ENCODE data around the gene AK8. TPM values are rescaled to one million over a fixed set of nuclear protein-coding genes. Genes with fewer than 3 reads are reported as not detected.

AK8 gene
- polyA plus RNA-seq, 3 donors = 0.08 TPM; not detected in 2

DNA sequence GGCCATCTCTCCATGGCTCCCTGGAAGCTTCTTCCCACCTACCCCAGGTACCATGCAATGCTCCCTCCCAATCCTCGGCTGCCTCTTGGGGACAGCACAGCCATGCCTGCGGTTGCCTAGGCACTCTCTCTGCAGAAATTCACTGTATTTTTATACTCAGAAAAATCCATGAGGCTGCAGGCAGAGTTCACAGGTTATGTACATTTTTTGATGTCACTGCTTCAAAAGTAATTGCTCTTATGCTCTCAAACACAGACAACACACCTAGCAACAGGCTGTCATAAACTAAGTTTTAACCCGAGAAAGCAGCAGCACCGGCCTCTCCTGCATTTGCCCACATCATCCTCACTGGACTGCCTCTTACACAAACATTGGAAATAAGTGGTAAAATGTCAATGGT, 102.4 kb downstream of the AK8 start:
- Mint-ChIP-seq H3K27me3 (ENCODE audit: low read depth in 3 of 3) (peaks cover 1 to 10% (median 8%) of the 10 kb centered on the region in 3 donors), H3K4me3 (no peak overlapping the region), H3K9me3 (peaks cover 2 to 15% (median 8%) of the 10 kb centered on the region in 7 donors), H3K36me3 (peaks cover 0 to 4% of the 10 kb centered on the region in 2 donors), H3K4me1 (peaks cover 8% of the 10 kb centered on the region), H3K27ac (peak overlapping the region in 1 of 7 donors; percentile 61)
- Histone ChIP-seq H3K9me3 (replicated peaks in 1 of 2; ENCODE audit: control insufficient read depth in 1 of 2, insufficient read depth in 1 of 2, low read length in 2 of 2) (peaks cover 0 to 9% of the 10 kb centered on the region in 2 donors), H3K4me2 (replicated peaks; ENCODE audit: extremely low read depth, low read length, poor library complexity, severe bottlenecking) (no peak overlapping the region), H3K79me2 (ENCODE audit: insufficient read depth, low read length) (no peaks in the 10 kb centered on the region), H3K4me3 (replicated peaks in 1 of 3; ENCODE audit: low read depth in 2 of 3, low read length in 3 of 3) (no peak overlapping the region), H3K4me1 (ENCODE audit: control insufficient read depth in 1 of 2, insufficient read depth in 2 of 2, low read length in 2 of 2) (peaks cover 3 to 4% of the 10 kb centered on the region in 2 donors), H4K20me1 (ENCODE audit: insufficient read depth, low read length) (no peaks in the 10 kb centered on the region), H2AFZ (ENCODE audit: insufficient read depth, low read depth, low read length, poor library complexity, severe bottlenecking) (no peak overlapping the region), H3K27me3 (ENCODE audit: control insufficient read depth in 2 of 2, insufficient read depth in 2 of 2, low read length in 2 of 2) (peaks cover 1 to 4% of the 10 kb centered on the region in 2 donors), H3K27ac (ENCODE audit: low read depth in 1 of 2, low read length in 2 of 2) (no peak overlapping the region), H3K9ac (ENCODE audit: insufficient read depth, low read length, poor library complexity, severe bottlenecking) (no peak overlapping the region), H3K36me3 (replicated peaks in 1 of 2; ENCODE audit: control insufficient read depth in 1 of 2, insufficient read depth in 2 of 2, low read length in 2 of 2) (no peaks in the 10 kb centered on the region)
- WGBS (ENCODE audit: insufficient coverage) = 100% methylated on average over 2 of the region's 4 CpGs
- intact Hi-C loops (cut with micrococcal nuclease) = no loop called here
- no peak for DNase-seq
- TF ChIP-seq CTCF (IDR thresholded peaks at IDR 0.05) = no peak

DNA sequence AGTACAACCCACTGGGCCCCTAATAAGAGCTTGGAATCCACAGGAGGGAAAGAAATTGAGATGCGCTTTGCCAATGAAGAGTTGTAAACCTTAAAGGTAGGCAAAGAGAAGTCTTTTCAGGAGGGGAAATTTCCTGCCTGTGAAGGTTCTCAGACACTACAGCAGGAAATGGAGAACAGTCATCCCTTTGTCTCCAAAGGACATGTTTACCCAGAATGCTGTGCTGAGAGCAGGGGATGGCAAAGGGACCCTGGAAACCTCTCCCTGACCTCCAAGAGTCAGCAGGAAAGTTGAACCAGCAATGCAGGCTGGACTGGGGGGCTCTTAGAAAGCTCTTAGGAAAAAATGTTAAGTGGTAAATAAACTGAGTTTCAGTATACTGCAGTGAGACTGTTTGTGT, 103.2 kb downstream of the AK8 start:
- no peak overlapping the region for H3K4me3 Mint-ChIP-seq
- H3K36me3 Mint-ChIP-seq = peaks cover 0 to 4% of the 10 kb centered on the region in 2 donors
- Histone ChIP-seq H3K4me3 (replicated peaks in 1 of 3; ENCODE audit: low read depth in 2 of 3, low read length in 3 of 3) (no peak overlapping the region), H3K36me3 (replicated peaks in 1 of 2; ENCODE audit: control insufficient read depth in 1 of 2, insufficient read depth in 2 of 2, low read length in 2 of 2) (no peaks in the 10 kb centered on the region), H2AFZ (ENCODE audit: insufficient read depth, low read depth, low read length, poor library complexity, severe bottlenecking) (no peak overlapping the region), H4K20me1 (ENCODE audit: insufficient read depth, low read length) (no peaks in the 10 kb centered on the region), H3K9me3 (replicated peaks in 1 of 2; ENCODE audit: control insufficient read depth in 1 of 2, insufficient read depth in 1 of 2, low read length in 2 of 2) (peaks cover 0 to 9% of the 10 kb centered on the region in 2 donors), H3K27ac (ENCODE audit: low read depth in 1 of 2, low read length in 2 of 2) (no peak overlapping the region), H3K79me2 (ENCODE audit: insufficient read depth, low read length) (no peaks in the 10 kb centered on the region), H3K4me2 (replicated peaks; ENCODE audit: extremely low read depth, low read length, poor library complexity, severe bottlenecking) (no peak overlapping the region), H3K9ac (ENCODE audit: insufficient read depth, low read length, poor library complexity, severe bottlenecking) (no peak overlapping the region), H3K4me1 (ENCODE audit: control insufficient read depth in 1 of 2, insufficient read depth in 2 of 2, low read length in 2 of 2) (peaks cover 7 to 9% of the 10 kb centered on the region in 2 donors), H3K27me3 (ENCODE audit: control insufficient read depth in 2 of 2, insufficient read depth in 2 of 2, low read length in 2 of 2) (peaks cover 0 to 4% of the 10 kb centered on the region in 2 donors)
- H3K27me3 Mint-ChIP-seq (ENCODE audit: low read depth in 3 of 3) = peaks cover 1 to 4% (median 4%) of the 10 kb centered on the region in 3 donors
- H3K9me3 Mint-ChIP-seq = peaks cover 2 to 15% (median 8%) of the 10 kb centered on the region in 7 donors
- no peak for DNase-seq
- TF ChIP-seq CTCF (IDR thresholded peaks at IDR 0.05) = no peak
- intact Hi-C loops (cut with micrococcal nuclease) = no loop called here
- peaks cover 7% of the 10 kb centered on the region for H3K4me1 Mint-ChIP-seq
- WGBS (ENCODE audit: insufficient coverage) = 100% methylated on average over 1 of the region's 1 CpG
- no peak overlapping the region for H3K27ac Mint-ChIP-seq
